ENCODE data around the gene DPF3. TPM values are rescaled to one million over a fixed set of nuclear protein-coding genes. Genes with fewer than 3 reads are reported as not detected.

The DPF3 gene
- total RNA-seq, 1 experiment from 2014 or later, result 0.31 TPM

GRCh38 chr14:72657214-72657921 lies 236.5 kb downstream of the DPF3 start (continued):
- TF ChIP-seq CREM (CRISPR knock-in tag; IDR thresholded peaks at IDR 0.05) (no peak), PREB (CRISPR knock-in tag; IDR thresholded peaks at IDR 0.05; ENCODE audit: borderline replicate concordance) (no peak), ZNF671 (CRISPR knock-in tag; IDR thresholded peaks at IDR 0.05) (no peak), CREB1 (CRISPR knock-in tag; IDR thresholded peaks at IDR 0.05) (no peak), ZNF423 (CRISPR knock-in tag; IDR thresholded peaks at IDR 0.05) (no peak)

GRCh38 chr14:72653026-72653425 lies 240.9 kb downstream of the DPF3 start:
- Mint-ChIP-seq H3K4me1 (no peaks in the 10 kb centered on the region), H3K36me3 (no peaks in the 10 kb centered on the region), H3K9me3 (no peaks in the 10 kb centered on the region), H3K27ac (no peak overlapping the region), H3K4me3 (no peak overlapping the region), H3K27me3 (ENCODE audit: low read depth) (no peaks in the 10 kb centered on the region)
- ATAC-seq (no peak), DNase-seq (ENCODE audit: low spot score) (no peak)
- TF ChIP-seq CDX4 (CRISPR knock-in tag; IDR thresholded peaks at IDR 0.05; ENCODE audit: borderline replicate concordance) (no peak), NFYB (CRISPR knock-in tag; conservative IDR thresholded peaks at IDR 0.05; ENCODE audit: low read depth) (no peak), ZNF671 (CRISPR knock-in tag; IDR thresholded peaks at IDR 0.05) (no peak)
- CTCF ChIA-PET, result no interaction called here
- POLR2A ChIA-PET, result no interaction called here

GRCh38 chr14:72652179-72652578 lies 241.7 kb downstream of the DPF3 start:
- CTCF ChIA-PET, result interaction anchor here (1.3 kb wide), 1 partner anchor 138 kb away, joined by 4 read pairs; no protein-coding TSS in a partner anchor
- no peak for DNase-seq (ENCODE audit: low spot score)
- ATAC-seq, result no peak
- no peak overlapping the region for H3K27ac Mint-ChIP-seq
- H3K27me3 Mint-ChIP-seq (ENCODE audit: low read depth), result no peaks in the 10 kb centered on the region
- H3K9me3 Mint-ChIP-seq, result no peaks in the 10 kb centered on the region
- H3K4me3 Mint-ChIP-seq, result no peak overlapping the region
- no peaks in the 10 kb centered on the region for H3K4me1 Mint-ChIP-seq
- POLR2A ChIA-PET, result no interaction called here
- no peaks in the 10 kb centered on the region for H3K36me3 Mint-ChIP-seq
- TF ChIP-seq AFF4 (CRISPR knock-in tag; IDR thresholded peaks at IDR 0.05; ENCODE audit: borderline replicate concordance), result no peak
- TF ChIP-seq OVOL2 (CRISPR knock-in tag; IDR thresholded peaks at IDR 0.05; ENCODE audit: borderline replicate concordance), result no peak
- TF ChIP-seq ARID4B (CRISPR knock-in tag; IDR thresholded peaks at IDR 0.05; ENCODE audit: borderline replicate concordance), result no peak
- no peak for TF ChIP-seq KAT7 (CRISPR knock-in tag; IDR thresholded peaks at IDR 0.05; ENCODE audit: borderline replicate concordance)
- no peak for TF ChIP-seq CTCF (IDR thresholded peaks at IDR 0.05)
- TF ChIP-seq, protein P1, sequence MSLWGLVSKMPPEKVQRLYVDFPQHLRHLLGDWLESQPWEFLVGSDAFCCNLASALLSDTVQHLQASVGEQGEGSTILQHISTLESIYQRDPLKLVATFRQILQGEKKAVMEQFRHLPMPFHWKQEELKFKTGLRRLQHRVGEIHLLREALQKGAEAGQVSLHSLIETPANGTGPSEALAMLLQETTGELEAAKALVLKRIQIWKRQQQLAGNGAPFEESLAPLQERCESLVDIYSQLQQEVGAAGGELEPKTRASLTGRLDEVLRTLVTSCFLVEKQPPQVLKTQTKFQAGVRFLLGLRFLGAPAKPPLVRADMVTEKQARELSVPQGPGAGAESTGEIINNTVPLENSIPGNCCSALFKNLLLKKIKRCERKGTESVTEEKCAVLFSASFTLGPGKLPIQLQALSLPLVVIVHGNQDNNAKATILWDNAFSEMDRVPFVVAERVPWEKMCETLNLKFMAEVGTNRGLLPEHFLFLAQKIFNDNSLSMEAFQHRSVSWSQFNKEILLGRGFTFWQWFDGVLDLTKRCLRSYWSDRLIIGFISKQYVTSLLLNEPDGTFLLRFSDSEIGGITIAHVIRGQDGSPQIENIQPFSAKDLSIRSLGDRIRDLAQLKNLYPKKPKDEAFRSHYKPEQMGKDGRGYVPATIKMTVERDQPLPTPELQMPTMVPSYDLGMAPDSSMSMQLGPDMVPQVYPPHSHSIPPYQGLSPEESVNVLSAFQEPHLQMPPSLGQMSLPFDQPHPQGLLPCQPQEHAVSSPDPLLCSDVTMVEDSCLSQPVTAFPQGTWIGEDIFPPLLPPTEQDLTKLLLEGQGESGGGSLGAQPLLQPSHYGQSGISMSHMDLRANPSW (CRISPR knock-in tag; conservative IDR thresholded peaks at IDR 0.05; ENCODE audit: low read depth), result no peak
- no peak for TF ChIP-seq PREB (CRISPR knock-in tag; IDR thresholded peaks at IDR 0.05; ENCODE audit: borderline replicate concordance)
- no peak for TF ChIP-seq ZBTB21 (CRISPR knock-in tag; IDR thresholded peaks at IDR 0.05; ENCODE audit: borderline replicate concordance)
- TF ChIP-seq MXD4 (CRISPR knock-in tag; IDR thresholded peaks at IDR 0.05; ENCODE audit: borderline replicate concordance), result no peak
